Neural cell (in vitro differentiated cells): ENCODE measurements around the gene ADIPOQ. TPM values are rescaled to one million over a fixed set of nuclear protein-coding genes. Genes with fewer than 3 reads are reported as not detected.
"Not testable (repeated sequence)": the region's sequence is repeated elsewhere in the genome, so short reads cannot be mapped to it uniquely, and the experiment has no call there.

Experiments
- H2AFZ ChIP-seq: fragments of 200-600, 300-800 bp; sonication (generic), shearing (Covaris generic); 2 replicates; pipeline ENCODE4 v1.6.0; 2014; ENCODE audit warnings: low read depth, mild to moderate bottlenecking, antibody characterized with exemption, low read length, moderate library complexity
- H3F3A ChIP-seq: fragments of 200-600 bp; shearing (Covaris generic); 2 replicates; pipeline ENCODE4 v1.6.1; 2016; ENCODE audit warnings: mild to moderate bottlenecking, moderate library complexity, mixed read lengths, antibody characterized with exemption, low read length; ENCODE audit not compliant: insufficient read depth, poor library complexity, severe bottlenecking
- H3K27ac ChIP-seq: fragments of 200-600, 300-800 bp; sonication (generic), shearing (Covaris generic); 2 replicates; pipeline ENCODE4 v1.5.1; 2014; ENCODE audit warnings: mild to moderate bottlenecking, low read length, moderate library complexity
- H3K27me3 ChIP-seq: fragments of 300-800, 200-600 bp; sonication (generic), shearing (Covaris generic); 2 replicates; pipeline ENCODE4 v1.6.0; 2014; ENCODE audit warnings: mild to moderate bottlenecking, low read depth, low read length, moderate library complexity; ENCODE audit not compliant: insufficient read depth
- H3K36me3 ChIP-seq: fragments of 300-800, 200-600 bp; sonication (generic), shearing (Covaris generic); 2 replicates; pipeline ENCODE4 v1.5.1; 2014; ENCODE audit warnings: mild to moderate bottlenecking, antibody characterized with exemption, low read length, moderate library complexity; ENCODE audit not compliant: insufficient read depth
- H3K4me2 ChIP-seq: fragments of 300-800, 200-600 bp; sonication (generic), shearing (Covaris generic); 2 replicates; pipeline ENCODE4 v1.6.0; 2014; ENCODE audit warnings: mild to moderate bottlenecking, low read length
- H3K4me3 ChIP-seq: fragments of 300-800, 200-600 bp; sonication (generic), shearing (Covaris generic); 2 replicates; pipeline ENCODE4 v1.5.1; 2014; ENCODE audit warnings: mild to moderate bottlenecking, low read length, moderate library complexity
- H3K79me2 ChIP-seq: fragments of 200-600 bp; shearing (Covaris generic); replicated peaks from 2 replicates; pipeline ENCODE4 v1.6.0; 2014; ENCODE audit warnings: mild to moderate bottlenecking, low read length, moderate library complexity; ENCODE audit not compliant: insufficient read depth
- H3K9ac ChIP-seq: fragments of 300-800, 200-600 bp; sonication (generic), shearing (Covaris generic); 2 replicates; pipeline ENCODE4 v1.6.1; 2016; ENCODE audit warnings: mild to moderate bottlenecking, low read length, mixed read lengths
- H3K9me2 ChIP-seq: fragments of 200-600 bp; shearing (Covaris generic); 2 replicates; pipeline ENCODE4 v1.6.1; 2016; ENCODE audit warnings: mild to moderate bottlenecking, low read length, mixed read lengths; ENCODE audit not compliant: insufficient read depth
- H3K9me3 ChIP-seq: fragments of 200-600, 300-800 bp; sonication (generic), shearing (Covaris generic); 2 replicates; pipeline ENCODE4 v1.6.1; 2016; ENCODE audit warnings: mild to moderate bottlenecking, mixed run types, low read length, moderate library complexity, mixed read lengths
- H4K20me1 ChIP-seq: fragments of 200-600 bp; shearing (Covaris generic); 2 replicates; pipeline ENCODE4 v1.6.1; 2016; ENCODE audit warnings: mild to moderate bottlenecking, mixed run types; ENCODE audit not compliant: insufficient read depth
- EP300 ChIP-seq: fragments of 450-650 bp; conservative IDR thresholded peaks from 2 replicates; pipeline ENCODE4 v1.6.1; 2014; ENCODE audit warnings: antibody characterized with exemption, mild to moderate bottlenecking, moderate library complexity; ENCODE audit not compliant: poor library complexity, severe bottlenecking
- EZH2 ChIP-seq: fragments of 200-600, 300-800 bp; shearing (Covaris generic), sonication (generic); IDR thresholded peaks from 2 replicates; pipeline ENCODE4 v1.6.1; 2014; ENCODE audit warnings: antibody characterized with exemption, low read length, borderline replicate concordance, mild to moderate bottlenecking; ENCODE audit not compliant: insufficient read depth, poor library complexity, severe bottlenecking
- MXI1 ChIP-seq: fragments of 450-650 bp; conservative IDR thresholded peaks from 2 replicates; pipeline ENCODE4 v1.6.1; 2014; ENCODE audit warnings: antibody characterized with exemption, mild to moderate bottlenecking; ENCODE audit not compliant: poor library complexity, severe bottlenecking
- POLR2AphosphoS5 ChIP-seq: IDR thresholded peaks from 2 replicates; pipeline ENCODE4 v1.6.1; 2012
- RAD21 ChIP-seq: fragments of 450-650 bp; conservative IDR thresholded peaks from 2 replicates; pipeline ENCODE4 v1.6.1; 2014; ENCODE audit warnings: antibody characterized with exemption, mild to moderate bottlenecking, moderate library complexity
- SMC3 ChIP-seq: fragments of 450-650 bp; conservative IDR thresholded peaks from 2 replicates; pipeline ENCODE4 v1.6.1; 2014; ENCODE audit warnings: antibody characterized with exemption, mild to moderate bottlenecking, moderate library complexity; ENCODE audit not compliant: poor library complexity
- TAF1 ChIP-seq: IDR thresholded peaks from 2 replicates; pipeline ENCODE4 v1.6.1; 2012; ENCODE audit warnings: low read depth
- polyA plus RNA-seq: library from polyadenylated mRNA; depleted of rRNA; stranded (reverse); fragments of >200 nt; gene quantifications from 2 replicates; pipeline ENCODE4 v1.2.3, GENCODE V29; 2014
- TF ChIP-seq, protein P1 (sequence below): IDR thresholded peaks from 2 replicates; pipeline ENCODE4 v1.6.1; 2012; ENCODE audit warnings: borderline replicate concordance
- TF ChIP-seq, protein P2 (sequence below): fragments of 450-650 bp; IDR thresholded peaks from 2 replicates; pipeline ENCODE4 v1.5.1; 2014; ENCODE audit warnings: antibody characterized with exemption, mild to moderate bottlenecking, moderate library complexity; ENCODE audit not compliant: poor library complexity, severe bottlenecking

Gene ADIPOQ
- polyA plus RNA-seq, 1 donor from 2014 or later: not detected

DNA sequence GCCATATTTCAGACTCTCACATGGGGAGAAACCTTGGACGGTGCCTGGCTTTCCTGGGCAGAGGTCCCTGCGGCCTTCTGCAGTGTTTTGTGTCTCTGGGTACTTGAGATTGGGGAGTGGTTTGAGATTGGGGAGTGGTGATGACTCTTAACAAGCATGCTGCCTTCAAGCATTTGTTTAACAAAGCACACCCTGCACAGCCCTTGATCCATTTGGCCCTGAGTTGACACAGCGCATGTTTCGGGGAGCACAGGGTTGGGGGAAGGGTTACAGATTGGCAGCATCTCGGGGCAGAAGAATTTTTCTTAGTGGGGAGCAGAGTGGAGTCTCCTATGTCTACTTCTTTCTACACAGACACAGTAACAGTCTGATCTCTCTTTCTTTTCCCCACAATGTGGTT is 23.6 kb downstream of the ADIPOQ start:
- H3K79me2 ChIP-seq, H4K20me1 ChIP-seq, H3K4me2 ChIP-seq, H3K4me3 ChIP-seq, H3K27me3 ChIP-seq, H3K27ac ChIP-seq, H3K9me2 ChIP-seq, H3K36me3 ChIP-seq, H3K9ac ChIP-seq, H2AFZ ChIP-seq, H3K9me3 ChIP-seq, H3F3A ChIP-seq: not testable (repeated sequence)

DNA sequence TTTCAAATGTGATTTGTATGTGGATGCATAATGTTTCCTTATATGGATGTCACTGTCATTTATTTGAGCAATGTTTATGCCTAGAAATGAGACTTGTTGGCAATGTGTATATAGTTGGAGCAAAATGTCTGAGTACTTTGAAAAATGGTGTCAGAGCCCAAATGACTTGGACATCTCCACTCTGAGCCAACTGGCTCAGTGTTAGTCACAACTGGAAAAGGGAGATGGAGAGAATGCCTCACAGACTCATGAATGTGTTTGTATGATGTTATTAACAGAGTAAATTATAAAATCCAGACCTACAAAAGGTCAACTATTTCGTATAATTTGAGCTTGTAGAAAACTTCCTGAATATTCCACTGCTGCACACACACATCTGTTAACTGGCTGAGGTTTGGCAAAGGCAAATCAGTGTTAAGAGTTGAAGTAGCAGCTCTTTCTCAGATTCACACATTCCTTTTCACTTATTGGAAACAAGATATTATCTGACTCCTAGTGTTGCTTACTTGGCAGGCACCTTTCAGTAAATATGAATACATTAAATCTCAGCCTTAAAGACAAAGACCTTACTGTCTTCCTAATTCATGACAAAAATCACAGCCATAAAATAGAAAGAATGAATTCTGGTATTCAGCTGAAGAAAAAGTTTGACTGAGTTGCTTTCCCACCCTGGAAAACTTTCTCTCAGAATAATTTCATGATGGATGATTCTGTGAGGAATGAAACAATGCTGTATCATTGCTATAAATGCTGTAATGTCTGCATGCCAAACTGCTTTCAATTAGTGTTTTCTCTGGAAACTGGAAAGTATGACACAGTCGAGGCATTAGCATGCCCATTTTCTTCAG is 27.0 kb downstream of the ADIPOQ start:
- H3K27ac ChIP-seq: no peak overlapping the region
- no peak overlapping the region for H2AFZ ChIP-seq
- H3K9me3 ChIP-seq: no peaks in the 10 kb centered on the region
- H3F3A ChIP-seq: no peaks in the 10 kb centered on the region
- H3K9me2 ChIP-seq: no peaks in the 10 kb centered on the region
- no peak overlapping the region for H3K9ac ChIP-seq
- no peaks in the 10 kb centered on the region for H4K20me1 ChIP-seq
- TF ChIP-seq, protein P1, sequence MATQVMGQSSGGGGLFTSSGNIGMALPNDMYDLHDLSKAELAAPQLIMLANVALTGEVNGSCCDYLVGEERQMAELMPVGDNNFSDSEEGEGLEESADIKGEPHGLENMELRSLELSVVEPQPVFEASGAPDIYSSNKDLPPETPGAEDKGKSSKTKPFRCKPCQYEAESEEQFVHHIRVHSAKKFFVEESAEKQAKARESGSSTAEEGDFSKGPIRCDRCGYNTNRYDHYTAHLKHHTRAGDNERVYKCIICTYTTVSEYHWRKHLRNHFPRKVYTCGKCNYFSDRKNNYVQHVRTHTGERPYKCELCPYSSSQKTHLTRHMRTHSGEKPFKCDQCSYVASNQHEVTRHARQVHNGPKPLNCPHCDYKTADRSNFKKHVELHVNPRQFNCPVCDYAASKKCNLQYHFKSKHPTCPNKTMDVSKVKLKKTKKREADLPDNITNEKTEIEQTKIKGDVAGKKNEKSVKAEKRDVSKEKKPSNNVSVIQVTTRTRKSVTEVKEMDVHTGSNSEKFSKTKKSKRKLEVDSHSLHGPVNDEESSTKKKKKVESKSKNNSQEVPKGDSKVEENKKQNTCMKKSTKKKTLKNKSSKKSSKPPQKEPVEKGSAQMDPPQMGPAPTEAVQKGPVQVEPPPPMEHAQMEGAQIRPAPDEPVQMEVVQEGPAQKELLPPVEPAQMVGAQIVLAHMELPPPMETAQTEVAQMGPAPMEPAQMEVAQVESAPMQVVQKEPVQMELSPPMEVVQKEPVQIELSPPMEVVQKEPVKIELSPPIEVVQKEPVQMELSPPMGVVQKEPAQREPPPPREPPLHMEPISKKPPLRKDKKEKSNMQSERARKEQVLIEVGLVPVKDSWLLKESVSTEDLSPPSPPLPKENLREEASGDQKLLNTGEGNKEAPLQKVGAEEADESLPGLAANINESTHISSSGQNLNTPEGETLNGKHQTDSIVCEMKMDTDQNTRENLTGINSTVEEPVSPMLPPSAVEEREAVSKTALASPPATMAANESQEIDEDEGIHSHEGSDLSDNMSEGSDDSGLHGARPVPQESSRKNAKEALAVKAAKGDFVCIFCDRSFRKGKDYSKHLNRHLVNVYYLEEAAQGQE: no peak
- TF ChIP-seq TAF1 (no peak), SMC3 (no peak), MXI1 (no peak), RAD21 (no peak), EP300 (no peak), POLR2AphosphoS5 (no peak), EZH2 (no peak)
- TF ChIP-seq, protein P2, sequence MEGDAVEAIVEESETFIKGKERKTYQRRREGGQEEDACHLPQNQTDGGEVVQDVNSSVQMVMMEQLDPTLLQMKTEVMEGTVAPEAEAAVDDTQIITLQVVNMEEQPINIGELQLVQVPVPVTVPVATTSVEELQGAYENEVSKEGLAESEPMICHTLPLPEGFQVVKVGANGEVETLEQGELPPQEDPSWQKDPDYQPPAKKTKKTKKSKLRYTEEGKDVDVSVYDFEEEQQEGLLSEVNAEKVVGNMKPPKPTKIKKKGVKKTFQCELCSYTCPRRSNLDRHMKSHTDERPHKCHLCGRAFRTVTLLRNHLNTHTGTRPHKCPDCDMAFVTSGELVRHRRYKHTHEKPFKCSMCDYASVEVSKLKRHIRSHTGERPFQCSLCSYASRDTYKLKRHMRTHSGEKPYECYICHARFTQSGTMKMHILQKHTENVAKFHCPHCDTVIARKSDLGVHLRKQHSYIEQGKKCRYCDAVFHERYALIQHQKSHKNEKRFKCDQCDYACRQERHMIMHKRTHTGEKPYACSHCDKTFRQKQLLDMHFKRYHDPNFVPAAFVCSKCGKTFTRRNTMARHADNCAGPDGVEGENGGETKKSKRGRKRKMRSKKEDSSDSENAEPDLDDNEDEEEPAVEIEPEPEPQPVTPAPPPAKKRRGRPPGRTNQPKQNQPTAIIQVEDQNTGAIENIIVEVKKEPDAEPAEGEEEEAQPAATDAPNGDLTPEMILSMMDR: no peak
- H3K4me2 ChIP-seq: no peak overlapping the region
- no peak overlapping the region for H3K4me3 ChIP-seq
- no peaks in the 10 kb centered on the region for H3K27me3 ChIP-seq
- no peaks in the 10 kb centered on the region for H3K79me2 ChIP-seq
- H3K36me3 ChIP-seq: no peaks in the 10 kb centered on the region
